ENCODE data around the gene SCGN. TPM values are rescaled to one million over a fixed set of nuclear protein-coding genes. Genes with fewer than 3 reads are reported as not detected.

The SCGN gene
- polyA plus RNA-seq, 3 donors = not detected

GRCh38 chr6:25749837-25750236 is 97.8 kb downstream of the SCGN start:
- no peak for TF ChIP-seq CTCF (IDR thresholded peaks at IDR 0.05)
- no peaks in the 10 kb centered on the region for H4K20me1 ChIP-seq (ENCODE audit: insufficient read depth, low read length)
- peak in 2 of 3 donors; percentile 2 to 4 for DNase-seq
- no peak overlapping the region for H3K27ac Mint-ChIP-seq
- H3K27ac ChIP-seq (ENCODE audit: low read depth in 1 of 2, low read length in 2 of 2) = no peak overlapping the region
- WGBS (ENCODE audit: insufficient coverage) = no CpG with 5 or more reads among the region's 2 CpGs
- peaks cover 4% of the 10 kb centered on the region for H3K4me1 Mint-ChIP-seq
- no peaks in the 10 kb centered on the region for H3K36me3 ChIP-seq (replicated peaks in 1 of 2; ENCODE audit: control insufficient read depth in 1 of 2, insufficient read depth in 2 of 2, low read length in 2 of 2)
- H3K4me2 ChIP-seq (replicated peaks; ENCODE audit: extremely low read depth, low read length, poor library complexity, severe bottlenecking) = no peak overlapping the region
- no peaks in the 10 kb centered on the region for H3K9me3 Mint-ChIP-seq
- peaks cover 0 to 1% (median 0%) of the 10 kb centered on the region in 3 donors for H3K27me3 Mint-ChIP-seq (ENCODE audit: low read depth in 3 of 3)
- no peaks in the 10 kb centered on the region for H3K9me3 ChIP-seq (replicated peaks in 1 of 2; ENCODE audit: control insufficient read depth in 1 of 2, insufficient read depth in 1 of 2, low read length in 2 of 2)
- no peaks in the 10 kb centered on the region for H3K36me3 Mint-ChIP-seq
- H3K4me3 ChIP-seq (replicated peaks in 1 of 3; ENCODE audit: low read depth in 2 of 3, low read length in 3 of 3) = no peak overlapping the region
- no peak overlapping the region for H3K4me3 Mint-ChIP-seq
- no peaks in the 10 kb centered on the region for H3K79me2 ChIP-seq (ENCODE audit: insufficient read depth, low read length)
- no peaks in the 10 kb centered on the region for H3K27me3 ChIP-seq (ENCODE audit: control insufficient read depth in 2 of 2, insufficient read depth in 2 of 2, low read length in 2 of 2)
- no peak overlapping the region for H3K9ac ChIP-seq (ENCODE audit: insufficient read depth, low read length, poor library complexity, severe bottlenecking)
- intact Hi-C loops (cut with micrococcal nuclease) = no loop called here
- peaks cover 0 to 5% of the 10 kb centered on the region in 2 donors for H3K4me1 ChIP-seq (ENCODE audit: control insufficient read depth in 1 of 2, insufficient read depth in 2 of 2, low read length in 2 of 2)
- H2AFZ ChIP-seq (ENCODE audit: insufficient read depth, low read depth, low read length, poor library complexity, severe bottlenecking) = no peak overlapping the region

GRCh38 chr6:25750906-25751305 is 98.9 kb downstream of the SCGN start:
- Histone ChIP-seq H3K27me3 (ENCODE audit: control insufficient read depth in 2 of 2, insufficient read depth in 2 of 2, low read length in 2 of 2) (no peaks in the 10 kb centered on the region), H4K20me1 (ENCODE audit: insufficient read depth, low read length) (no peaks in the 10 kb centered on the region), H3K4me1 (ENCODE audit: control insufficient read depth in 1 of 2, insufficient read depth in 2 of 2, low read length in 2 of 2) (peaks cover 0 to 5% of the 10 kb centered on the region in 2 donors), H3K9ac (ENCODE audit: insufficient read depth, low read length, poor library complexity, severe bottlenecking) (no peak overlapping the region), H2AFZ (ENCODE audit: insufficient read depth, low read depth, low read length, poor library complexity, severe bottlenecking) (no peak overlapping the region), H3K4me2 (replicated peaks; ENCODE audit: extremely low read depth, low read length, poor library complexity, severe bottlenecking) (no peak overlapping the region), H3K9me3 (replicated peaks in 1 of 2; ENCODE audit: control insufficient read depth in 1 of 2, insufficient read depth in 1 of 2, low read length in 2 of 2) (no peaks in the 10 kb centered on the region), H3K27ac (ENCODE audit: low read depth in 1 of 2, low read length in 2 of 2) (no peak overlapping the region), H3K79me2 (ENCODE audit: insufficient read depth, low read length) (no peaks in the 10 kb centered on the region), H3K36me3 (replicated peaks in 1 of 2; ENCODE audit: control insufficient read depth in 1 of 2, insufficient read depth in 2 of 2, low read length in 2 of 2) (no peaks in the 10 kb centered on the region), H3K4me3 (replicated peaks in 1 of 3; ENCODE audit: low read depth in 2 of 3, low read length in 3 of 3) (no peak overlapping the region)
- H3K27me3 Mint-ChIP-seq (ENCODE audit: low read depth in 3 of 3) = peaks cover 0 to 1% (median 0%) of the 10 kb centered on the region in 3 donors
- DNase-seq = no peak
- 80% methylated on average over 1 of the region's 3 CpGs for WGBS (ENCODE audit: insufficient coverage)
- H3K4me1 Mint-ChIP-seq = peaks cover 4% of the 10 kb centered on the region
- no peak overlapping the region for H3K27ac Mint-ChIP-seq
- H3K9me3 Mint-ChIP-seq = no peaks in the 10 kb centered on the region
- no peak for TF ChIP-seq CTCF (IDR thresholded peaks at IDR 0.05)
- intact Hi-C loops (cut with micrococcal nuclease) = no loop called here
- H3K36me3 Mint-ChIP-seq = no peaks in the 10 kb centered on the region
- no peak overlapping the region for H3K4me3 Mint-ChIP-seq

Other genes starting within 250 kb of the SCGN start
- gene SLC17A4, start 102.5 kb downstream of the SCGN start, polyA plus RNA-seq = not detected
- not detected for gene SLC17A1, start 179.8 kb downstream of the SCGN start, polyA plus RNA-seq
- not detected for gene SLC17A3, start 222.0 kb downstream of the SCGN start, polyA plus RNA-seq

Measured in CD14-positive monocyte (primary cell).